ENCODE results near the gene KRT3.
A peak's percentile ranks its signal among the peaks of the same experiment; 100 is the strongest.
"Not testable (repeated sequence)": the region's sequence is repeated elsewhere in the genome, so short reads cannot be mapped to it uniquely, and the experiment has no call there.

The KRT3 gene

DNA sequence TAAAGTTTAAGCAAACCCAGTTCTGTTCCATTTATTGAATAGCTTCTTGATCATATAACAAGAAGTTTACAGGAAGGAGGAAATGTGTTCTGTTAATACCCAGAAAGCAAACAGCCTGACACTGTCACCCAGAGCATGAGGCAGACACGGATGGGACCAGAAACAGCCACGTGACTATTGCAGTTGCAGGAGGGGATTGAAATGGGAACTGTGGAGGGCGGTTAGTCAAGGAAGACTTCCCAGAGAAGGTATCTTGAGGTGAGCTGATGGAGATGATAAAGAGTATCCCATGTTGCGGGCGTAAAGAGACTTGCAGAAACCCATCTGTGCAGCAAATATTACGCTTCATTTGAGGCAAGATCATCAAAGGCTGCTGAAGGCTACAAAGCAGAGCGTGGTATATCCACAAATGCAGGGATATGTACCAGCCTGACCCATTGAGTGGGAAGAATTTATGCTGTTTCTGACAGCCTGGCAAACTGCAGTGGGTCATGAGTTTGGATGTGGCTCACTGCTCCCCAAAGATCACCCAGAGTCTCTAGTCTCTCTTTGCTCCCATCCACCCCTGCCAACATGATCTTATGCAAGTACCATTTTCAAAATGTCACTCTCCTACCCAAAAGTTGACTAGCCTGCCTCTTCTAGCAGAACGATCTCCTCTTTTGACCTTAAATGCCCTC is 39.5 kb downstream of the KRT3 start:
- DNase-seq: no peak

DNA sequence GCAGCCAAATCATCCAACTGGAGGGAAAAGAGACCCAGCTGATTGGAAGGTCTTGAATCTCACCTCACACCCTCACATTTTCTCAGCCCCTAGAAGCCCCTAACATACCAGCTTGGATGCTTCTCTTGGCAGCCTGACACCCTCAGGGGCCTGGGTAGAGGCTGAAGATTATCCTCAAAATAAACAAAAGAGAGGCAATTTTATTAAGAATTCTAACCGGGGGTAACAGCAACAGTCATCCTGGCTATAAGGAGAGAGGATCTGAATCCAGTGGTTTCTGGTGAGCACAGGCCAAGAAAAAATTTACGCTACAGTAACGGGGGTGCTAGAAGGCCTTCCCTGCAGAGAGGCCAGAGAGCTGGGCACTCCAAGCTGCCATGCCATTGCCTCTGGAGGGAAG is 40.4 kb downstream of the KRT3 start:
- DNase-seq: no peak

DNA sequence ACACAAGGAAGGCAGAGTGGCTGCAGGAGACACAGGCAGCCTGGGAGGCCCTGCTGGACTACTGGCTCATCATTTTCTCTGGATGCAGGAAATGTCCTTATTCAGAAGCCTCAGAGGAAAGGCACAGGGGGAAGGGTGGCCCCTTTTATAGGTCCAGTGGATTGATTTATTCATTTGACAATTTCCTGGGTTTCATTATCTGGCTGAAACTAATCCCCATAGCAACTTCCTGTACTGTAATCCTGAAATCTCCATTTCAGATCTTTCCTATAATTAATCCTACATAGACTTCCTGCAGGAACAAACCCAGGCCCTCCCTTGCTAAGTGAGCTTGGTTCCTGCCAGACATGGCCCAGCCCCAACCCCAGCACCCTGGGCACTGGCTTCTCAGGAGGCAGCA is 41.8 kb downstream of the KRT3 start:
- DNase-seq: no peak

DNA sequence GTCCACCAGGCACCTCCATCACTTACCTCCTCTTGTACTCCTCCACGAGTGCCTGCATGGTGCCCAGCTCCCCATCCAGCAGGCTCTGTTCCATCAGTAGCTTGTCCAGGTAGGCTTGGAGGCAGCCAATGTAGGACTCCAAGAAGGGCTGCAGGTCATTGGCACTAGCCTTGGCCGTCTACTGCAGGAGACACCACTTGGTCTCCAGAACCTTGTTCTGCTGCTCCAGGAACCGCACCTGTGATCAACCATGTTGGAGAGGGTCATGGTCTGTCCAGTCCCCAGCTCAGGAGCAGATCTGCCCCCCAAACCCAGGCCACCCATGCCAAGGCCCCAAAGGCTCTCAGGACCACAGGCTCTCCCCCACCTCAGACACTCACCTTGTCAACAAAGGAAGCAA is 42.6 kb downstream of the KRT3 start:
- DNase-seq: no peak

DNA sequence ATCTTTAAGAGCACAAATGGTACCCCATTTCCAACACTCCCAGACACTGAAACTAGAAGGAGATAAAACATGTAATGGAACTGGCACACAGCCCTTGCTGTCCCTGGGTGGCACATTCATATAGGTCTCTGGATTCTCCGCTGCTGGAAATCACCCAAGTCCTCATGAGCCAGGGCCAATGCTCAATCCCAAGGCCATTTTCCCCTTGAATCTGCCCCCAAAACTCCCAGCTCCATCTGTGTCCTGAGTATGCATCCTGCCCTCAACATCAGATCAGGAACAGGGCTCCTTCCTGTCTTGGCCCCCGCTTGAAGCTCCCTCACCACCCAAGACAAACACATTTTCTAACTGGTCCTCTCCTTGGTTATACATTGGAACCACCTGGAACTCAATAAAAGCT is 43.4 kb downstream of the KRT3 start:
- DNase-seq: no peak

DNA sequence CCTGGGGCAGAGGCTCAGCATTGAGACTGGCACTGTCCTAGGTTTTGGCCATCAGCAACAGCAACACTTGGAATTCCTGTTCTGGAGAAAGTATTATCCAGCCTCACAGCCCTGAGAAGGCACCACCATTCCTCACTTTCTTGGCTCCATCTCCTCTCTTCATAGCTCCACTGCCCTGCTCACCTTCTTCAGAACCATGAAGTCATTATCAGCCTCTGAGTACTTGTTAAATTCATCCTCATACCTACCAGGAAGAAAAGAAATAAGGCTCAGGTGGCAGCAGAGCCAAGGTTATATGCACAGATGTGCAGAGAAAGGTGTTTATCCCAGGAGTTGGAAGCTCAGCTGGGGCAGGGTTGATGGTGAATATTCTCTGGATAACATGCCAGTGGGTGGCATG is 44.1 kb downstream of the KRT3 start:
- DNase-seq: no peak

DNA sequence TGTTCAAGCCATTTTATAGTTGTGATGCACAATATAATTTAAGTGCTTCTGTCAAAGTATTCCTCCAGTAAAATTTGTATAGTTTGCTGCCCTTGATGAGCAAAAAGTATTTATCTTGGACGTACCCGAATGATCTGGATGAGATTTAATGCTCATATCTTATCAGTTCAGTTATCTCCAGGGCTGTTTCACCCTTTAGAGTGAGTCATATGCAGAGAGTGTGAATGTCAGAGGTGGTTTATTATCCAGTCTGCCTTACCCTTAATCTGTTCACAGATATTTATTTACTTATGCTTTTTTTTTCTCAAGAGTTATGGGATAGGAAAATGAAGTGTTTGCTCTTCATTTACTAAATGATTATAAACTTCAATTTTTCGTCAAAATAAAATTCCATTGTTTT is 45.4 kb downstream of the KRT3 start:
- not testable (repeated sequence) for DNase-seq

DNA sequence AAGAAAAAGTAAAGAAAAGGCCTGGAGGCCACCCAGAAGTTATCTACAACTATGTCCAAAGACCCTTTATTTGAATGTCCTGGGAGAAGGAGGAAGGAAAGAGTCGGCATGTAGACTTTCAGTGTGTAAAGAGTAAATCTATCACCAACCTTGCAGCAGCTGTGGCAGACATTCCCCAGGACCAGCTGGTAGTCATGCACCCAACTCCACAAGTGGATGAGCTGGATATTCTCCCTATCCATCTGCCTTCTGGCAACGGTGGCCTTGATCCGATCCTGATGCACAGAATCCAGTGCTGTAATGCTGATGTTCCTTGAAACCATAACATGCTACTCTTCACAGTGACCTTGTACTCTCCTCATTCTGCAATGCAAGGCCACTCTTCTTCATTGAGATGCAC is 46.1 kb downstream of the KRT3 start:
- no peak for DNase-seq

DNA sequence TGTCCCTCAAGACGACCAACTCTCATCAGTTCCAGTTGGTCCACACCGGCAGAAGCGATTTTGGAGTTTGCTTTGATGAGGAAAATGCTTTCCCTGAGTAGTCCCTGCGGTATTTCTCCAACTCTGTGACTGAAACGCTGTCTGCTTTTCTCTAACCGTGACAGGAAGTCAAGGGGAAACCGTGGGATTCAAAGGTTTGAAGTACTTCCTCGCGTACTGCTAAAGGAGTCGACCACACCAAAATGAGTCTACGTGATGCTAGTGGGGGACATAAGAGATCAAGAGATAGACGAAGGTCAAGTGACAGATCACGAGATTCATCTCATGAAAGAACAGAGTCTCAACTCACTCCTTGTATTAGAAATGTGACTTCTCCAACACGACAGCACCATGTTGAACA is 47.3 kb downstream of the KRT3 start:
- no peak for DNase-seq

DNA sequence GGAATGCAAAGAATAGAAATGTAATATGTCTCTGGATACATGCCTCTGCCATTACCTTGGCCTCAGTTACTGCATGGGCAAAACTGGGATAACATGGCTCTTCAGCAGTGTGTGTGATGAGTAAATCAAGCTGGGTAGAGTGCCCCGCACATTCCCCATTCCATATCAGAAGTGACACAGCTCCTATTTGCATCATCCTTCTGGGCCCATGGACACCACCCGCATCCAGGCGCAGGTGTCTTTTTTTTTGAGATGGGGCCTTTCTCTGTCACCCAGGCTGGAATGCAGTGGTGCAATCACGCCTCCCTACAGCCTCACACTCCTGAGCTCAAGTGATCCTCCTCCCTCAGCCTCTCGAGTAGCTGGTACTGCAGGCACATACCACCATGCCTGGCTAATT is 50.4 kb downstream of the KRT3 start:
- DNase-seq: no peak

DNA sequence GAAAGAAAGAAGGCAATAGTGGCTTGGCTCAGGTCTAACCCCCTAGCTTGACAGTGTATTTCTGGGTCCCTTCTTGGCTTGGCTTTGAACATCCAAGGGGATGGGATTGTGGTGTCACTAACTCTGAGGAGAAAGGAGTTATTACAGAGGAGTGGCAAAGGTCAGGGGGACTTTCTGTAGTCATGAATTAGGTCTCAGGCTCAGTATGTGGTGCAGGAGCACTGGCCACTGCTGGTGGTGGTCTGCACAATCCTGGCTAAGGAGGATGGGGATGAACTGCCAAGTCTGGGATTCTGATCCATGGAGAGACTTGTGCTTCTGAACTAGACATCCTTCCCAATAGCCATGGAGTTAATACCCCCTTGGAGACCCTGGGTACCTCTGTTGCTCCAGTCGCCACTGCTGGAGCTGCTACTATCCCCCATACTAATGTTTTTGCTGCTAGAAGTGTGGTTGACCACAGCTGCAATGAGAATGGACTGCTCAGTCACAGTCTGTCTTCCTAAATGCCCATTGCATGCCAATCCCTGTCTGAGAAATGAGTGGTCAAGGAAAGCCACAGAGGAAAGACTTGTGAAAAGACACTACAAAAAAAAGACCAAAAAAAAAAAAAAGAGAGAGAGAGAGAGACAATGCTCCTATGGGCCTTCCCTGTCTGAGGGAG is 51.3 kb downstream of the KRT3 start:
- DNase-seq: no peak

DNA sequence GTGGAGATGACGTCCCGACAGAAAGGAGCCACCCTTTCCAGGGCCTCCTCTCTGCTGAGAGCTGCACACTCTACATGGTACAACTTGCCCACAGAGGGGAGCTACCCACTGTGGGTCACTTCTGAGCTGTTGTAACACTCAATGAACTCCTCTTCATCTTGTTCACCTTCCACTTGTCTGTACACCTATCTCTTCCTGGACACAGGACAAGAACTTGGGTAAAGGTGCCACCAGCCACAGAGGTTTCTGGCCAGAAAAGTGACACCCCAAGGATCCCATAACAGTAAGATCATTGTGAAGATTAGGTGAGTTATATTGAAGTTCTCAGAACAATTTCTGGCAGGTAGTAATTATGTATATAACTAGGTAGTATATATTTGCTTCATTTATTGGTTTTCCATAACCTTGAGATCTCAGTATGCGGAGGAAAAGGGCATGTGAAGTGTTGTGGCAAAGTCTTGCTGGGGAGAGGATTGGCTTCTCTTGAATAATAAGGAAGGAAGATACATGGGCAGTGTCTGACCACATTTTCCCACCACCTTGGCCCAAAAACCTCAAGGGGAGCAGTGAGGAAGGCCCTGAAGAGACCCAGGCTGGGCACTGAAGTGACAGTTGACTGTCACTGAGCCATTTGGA is 53.0 kb downstream of the KRT3 start:
- no peak for DNase-seq

DNA sequence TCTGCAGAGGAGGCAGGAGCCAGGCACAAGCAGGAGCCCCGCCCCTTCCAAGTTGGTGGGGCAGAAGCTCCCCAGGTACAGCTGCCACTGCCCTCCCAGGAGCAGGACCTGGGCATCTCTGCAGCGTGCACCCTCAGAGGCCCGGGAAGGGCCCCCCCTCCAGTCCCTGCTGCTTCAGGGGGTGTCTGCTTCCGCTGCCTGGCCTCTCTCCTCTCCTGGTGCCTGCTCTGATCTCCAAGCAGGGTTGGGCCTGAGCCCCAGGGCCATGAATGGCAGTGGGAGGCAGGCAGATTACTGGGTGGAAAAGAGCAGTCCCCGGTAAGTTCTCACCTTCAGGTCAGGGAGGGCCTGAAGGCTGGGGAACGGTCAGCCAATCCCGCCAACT is 53.7 kb downstream of the KRT3 start:
- no peak for DNase-seq

DNA sequence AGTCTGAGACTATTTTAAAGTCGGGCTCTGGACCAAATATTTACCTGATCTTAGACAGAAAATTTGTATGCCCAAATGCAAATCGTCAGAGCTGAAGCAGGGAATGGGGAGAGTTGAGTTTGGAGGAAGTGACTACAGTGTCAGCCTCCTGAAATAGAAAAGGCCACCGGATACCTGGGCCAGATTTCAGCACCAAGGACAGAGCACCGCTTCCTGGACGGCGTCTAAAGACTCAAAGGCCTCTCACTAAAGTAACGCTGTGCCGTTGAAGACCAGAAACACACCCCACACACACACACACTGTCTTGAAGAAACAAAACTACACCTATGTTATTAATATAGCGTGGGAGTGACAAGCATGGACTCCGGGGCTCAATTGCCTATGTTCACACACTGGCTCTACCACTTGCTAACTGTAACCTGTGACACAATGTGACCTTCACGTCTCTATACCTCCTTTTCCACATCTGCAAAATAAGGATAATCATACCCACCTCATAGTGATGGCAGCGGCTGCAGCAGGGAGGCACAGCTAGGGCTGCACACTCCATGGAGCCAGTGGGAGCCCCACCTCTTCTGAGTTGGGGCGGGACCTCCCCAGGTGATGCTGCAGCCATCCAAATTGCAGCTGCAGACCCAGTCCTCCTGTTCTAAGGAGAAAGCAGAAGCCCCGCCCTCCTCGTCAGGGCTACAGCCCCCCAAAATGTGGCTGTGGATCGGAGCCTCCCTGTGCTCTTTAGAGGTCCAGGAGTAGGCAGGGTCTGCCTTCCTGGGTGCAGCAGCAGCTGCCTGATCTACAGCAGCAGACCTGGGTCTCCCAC is 54.3 kb downstream of the KRT3 start:
- peak; percentile 60 for DNase-seq

DNA sequence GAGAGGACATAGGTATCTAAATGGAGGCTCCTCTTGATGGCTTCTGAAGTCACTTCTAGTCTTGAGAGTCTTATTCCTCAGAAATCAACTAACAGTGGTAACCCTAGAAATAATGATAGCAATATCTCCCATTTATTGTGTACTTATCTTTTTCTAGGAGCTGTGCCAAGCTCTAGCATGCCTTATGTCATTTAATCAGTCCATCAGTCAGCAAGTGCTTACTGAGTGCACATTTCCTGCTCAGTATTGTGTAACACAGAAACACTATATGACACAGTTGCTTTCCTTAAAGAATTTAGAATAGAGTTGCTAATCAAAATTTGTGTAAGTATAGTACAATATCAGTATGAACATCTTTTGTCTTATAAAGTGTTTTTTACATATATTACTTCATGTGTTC is 55.3 kb downstream of the KRT3 start:
- DNase-seq: no peak

DNA sequence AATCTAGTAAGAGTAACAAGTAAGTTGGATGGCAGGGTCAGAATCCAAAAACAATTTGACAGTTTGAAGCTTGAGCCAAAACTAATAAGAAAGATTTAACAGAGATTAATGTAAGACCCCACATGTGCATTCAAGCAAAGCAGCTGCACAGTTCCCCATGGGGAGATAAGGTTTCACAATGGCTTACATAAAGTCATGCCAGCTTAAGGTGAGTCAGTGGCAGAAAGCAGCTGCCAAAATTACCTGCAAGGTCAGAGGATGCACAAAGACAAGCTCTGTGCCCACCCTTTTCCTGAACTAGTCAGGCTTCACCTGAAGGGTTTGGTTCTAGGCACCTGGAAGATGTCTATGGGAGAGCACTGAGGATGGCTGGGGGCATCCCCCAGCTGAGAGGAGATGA is 56.0 kb downstream of the KRT3 start:
- no peak for DNase-seq
